Astrocyte (in vitro differentiated cells and primary cell): ENCODE measurements around the gene RAB11FIP4. TPM values are rescaled to one million over a fixed set of nuclear protein-coding genes. Genes with fewer than 3 reads are reported as not detected.

Experiments
- DNase-seq: peaks from one replicate; pipeline ENCODE4 v3.0.0-alpha.2; 2010; ENCODE audit warnings: low read depth
- FAIRE-seq: peaks from 2 replicates; lab custom pipeline; 2011; peaks lifted over from hg19 to GRCh38; lab: Jason Lieb, UNC
- H2AFZ ChIP-seq: 2 replicates; pipeline ENCODE4 v1.6.0; 2012; ENCODE audit warnings: low read depth, low read length, inconsistent platforms
- H3K27ac ChIP-seq: 2 replicates; pipeline ENCODE4 v1.5.1; 2011; ENCODE audit warnings: low read depth, low read length, inconsistent platforms
- H3K27me3 ChIP-seq: 2 replicates; pipeline ENCODE4 v1.6.0; 2011; ENCODE audit warnings: low read length, inconsistent platforms; ENCODE audit not compliant: insufficient read depth
- H3K36me3 ChIP-seq: 2 replicates; pipeline ENCODE4 v1.5.1; 2011; ENCODE audit warnings: low read length, inconsistent platforms; ENCODE audit not compliant: insufficient read depth
- H3K4me1 ChIP-seq: 2 replicates; pipeline ENCODE4 v1.5.1; 2011; ENCODE audit warnings: low read length, inconsistent platforms; ENCODE audit not compliant: insufficient read depth
- H3K4me2 ChIP-seq: 2 replicates; pipeline ENCODE4 v1.6.0; 2012; ENCODE audit warnings: low read length, inconsistent platforms
- H3K4me3 ChIP-seq: 2 replicates; pipeline ENCODE4 v1.5.1; 2011; ENCODE audit warnings: low read depth, mild to moderate bottlenecking, low read length, inconsistent platforms; ENCODE audit not compliant: insufficient read depth
- H3K79me2 ChIP-seq: 2 replicates; pipeline ENCODE4 v1.6.0; 2012; ENCODE audit warnings: mild to moderate bottlenecking, low read length, inconsistent platforms; ENCODE audit not compliant: insufficient read depth
- H3K9ac ChIP-seq: 2 replicates; pipeline ENCODE4 v1.6.0; 2012; ENCODE audit warnings: mild to moderate bottlenecking, low read length, inconsistent platforms
- H3K9me3 ChIP-seq: 2 replicates; pipeline ENCODE4 v1.5.1; 2012; ENCODE audit warnings: low read depth, mild to moderate bottlenecking, low read length, inconsistent platforms; ENCODE audit not compliant: insufficient read depth
- H4K20me1 ChIP-seq: 2 replicates; pipeline ENCODE4 v1.6.0; 2012; ENCODE audit warnings: low read length, inconsistent platforms; ENCODE audit not compliant: insufficient read depth
- H3K27ac Mint-ChIP-seq: one replicate; pipeline ENCODE4 v1.8.0; 2021; ENCODE audit warnings: mild to moderate bottlenecking, mixed read lengths; ENCODE audit not compliant: unreplicated experiment
- H3K27me3 Mint-ChIP-seq: one replicate; pipeline ENCODE4 v1.8.0; 2021; ENCODE audit warnings: low read depth, mixed read lengths; ENCODE audit not compliant: unreplicated experiment
- H3K36me3 Mint-ChIP-seq: one replicate; pipeline ENCODE4 v1.8.0; 2021; ENCODE audit warnings: low read depth, mixed read lengths; ENCODE audit not compliant: unreplicated experiment
- H3K4me1 Mint-ChIP-seq: one replicate; pipeline ENCODE4 v1.8.0; 2021; ENCODE audit warnings: low read depth, mixed read lengths; ENCODE audit not compliant: unreplicated experiment
- H3K4me3 Mint-ChIP-seq: one replicate; pipeline ENCODE4 v1.8.0; 2021; ENCODE audit warnings: mild to moderate bottlenecking, moderate library complexity, mixed read lengths; ENCODE audit not compliant: unreplicated experiment
- H3K9me3 Mint-ChIP-seq: one replicate; pipeline ENCODE4 v1.8.0; 2021; ENCODE audit warnings: mild to moderate bottlenecking, mixed read lengths; ENCODE audit not compliant: unreplicated experiment
- CTCF ChIP-seq: IDR thresholded peaks from 2 replicates; pipeline ENCODE4 v1.5.1; 2011; ENCODE audit warnings: low read depth, mild to moderate bottlenecking, inconsistent platforms, low read length, moderate library complexity; ENCODE audit not compliant: insufficient read depth
- EZH2 ChIP-seq: IDR thresholded peaks from 2 replicates; pipeline ENCODE4 v1.6.1; 2012; ENCODE audit warnings: mild to moderate bottlenecking, low read length, inconsistent platforms; ENCODE audit not compliant: insufficient read depth
- total RNA-seq: library from RNA; stranded (reverse); gene quantifications from 2 replicates; pipeline ENCODE4 v1.2.1, GENCODE V29; 2021

The RAB11FIP4 gene
- total RNA-seq, 1 donor from 2014 or later, result 4.4 TPM

GRCh38 chr17:31582151-31582907 lies 190.9 kb downstream of the RAB11FIP4 start:
- Histone ChIP-seq H3K36me3 (peaks cover 17% of the 10 kb centered on the region), H4K20me1 (peaks cover 61% of the 10 kb centered on the region), H3K9ac (peak overlapping the region; percentile 60), H3K9me3 (no peaks in the 10 kb centered on the region), H3K27ac (peak overlapping the region; percentile 86), H3K79me2 (peaks cover 38% of the 10 kb centered on the region), H3K4me3 (no peak overlapping the region), H3K4me1 (peaks cover 35% of the 10 kb centered on the region), H3K4me2 (peak overlapping the region; percentile 68), H2AFZ (no peak overlapping the region), H3K27me3 (no peaks in the 10 kb centered on the region)
- TF ChIP-seq EZH2, result no peak
- TF ChIP-seq CTCF, result no peak
- Mint-ChIP-seq H3K9me3 (no peaks in the 10 kb centered on the region), H3K4me3 (no peak overlapping the region), H3K27ac (no peak overlapping the region), H3K27me3 (no peaks in the 10 kb centered on the region), H3K36me3 (peaks cover 16% of the 10 kb centered on the region), H3K4me1 (peaks cover 11% of the 10 kb centered on the region)
- DNase-seq (no peak), FAIRE-seq (no peak)

GRCh38 chr17:31583772-31584356 lies 192.4 kb downstream of the RAB11FIP4 start:
- H3K27ac Mint-ChIP-seq, result no peak overlapping the region
- FAIRE-seq, result no peak

More at GRCh38 chr17:31583772-31584356, 192.4 kb downstream of the RAB11FIP4 start:
- Mint-ChIP-seq H3K4me3 (no peak overlapping the region), H3K4me1 (peaks cover 11% of the 10 kb centered on the region), H3K36me3 (peaks cover 20% of the 10 kb centered on the region), H3K9me3 (no peaks in the 10 kb centered on the region), H3K27me3 (no peaks in the 10 kb centered on the region)
- peaks cover 53% of the 10 kb centered on the region for H4K20me1 ChIP-seq
- peaks cover 35% of the 10 kb centered on the region for H3K79me2 ChIP-seq
- no peaks in the 10 kb centered on the region for H3K9me3 ChIP-seq
- H3K4me1 ChIP-seq, result peaks cover 33% of the 10 kb centered on the region
- no peak overlapping the region for H3K9ac ChIP-seq
- TF ChIP-seq CTCF, result no peak
- no peak for TF ChIP-seq EZH2
- no peak overlapping the region for H3K4me3 ChIP-seq
- H3K36me3 ChIP-seq, result peaks cover 15% of the 10 kb centered on the region
- DNase-seq, result no peak
- H3K4me2 ChIP-seq, result no peak overlapping the region
- no peak overlapping the region for H3K27ac ChIP-seq
- H3K27me3 ChIP-seq, result no peaks in the 10 kb centered on the region
- H2AFZ ChIP-seq, result no peak overlapping the region
